Measurements from ENCODE around the gene CRADD. TPM values are rescaled to one million over a fixed set of nuclear protein-coding genes. Genes with fewer than 3 reads are reported as not detected.

CRADD gene
- total and polyA plus RNA-seq, 10 of the 15 experiments (the other 5 are each of a cell fraction or from before 2014, with no cell fraction given) = 7.6 to 15.5 (median 11.7) TPM

- Histone ChIP-seq H3K9me3 (replicated peaks; ENCODE audit: control insufficient read depth, insufficient read depth, low read length) (no peaks in the 10 kb centered on the region; the same call in 2 of the 3 replicates), H3K4me2 (ENCODE audit: control insufficient read depth, insufficient read depth) (no peak overlapping the region), H3K4me3 (no peak overlapping the region), H3K4me1 (ENCODE audit: control insufficient read depth, insufficient read depth, low read length) (no peaks in the 10 kb centered on the region), H4K20me1 (ENCODE audit: control insufficient read depth, insufficient read depth) (no peaks in the 10 kb centered on the region), H3K27me3 (replicated peaks in 1 of 2; ENCODE audit: control insufficient read depth in 2 of 2, insufficient read depth in 2 of 2, low read length in 1 of 2) (no peaks in the 10 kb centered on the region; a peak in 1 of 4 replicates), H2AFZ (ENCODE audit: control insufficient read depth, low read depth, low read length) (no peak overlapping the region), H3K79me2 (ENCODE audit: control insufficient read depth, insufficient read depth, low read length) (no peaks in the 10 kb centered on the region), H3K9ac (ENCODE audit: control insufficient read depth, insufficient read depth, low read length) (no peak overlapping the region), H3K27ac (ENCODE audit: control insufficient read depth, insufficient read depth) (no peak overlapping the region), H3K36me3 (ENCODE audit: control insufficient read depth in 2 of 2, insufficient read depth in 2 of 2, low read length in 1 of 2) (no peaks in the 10 kb centered on the region)
- no peak for FAIRE-seq
- ChIA-PET RAD21 (ENCODE audit: unreplicated experiment) (no interaction called here), SMC1A (ENCODE audit: uncharacterized antibody, unreplicated experiment) (interaction anchor here (0.6 to 1.4 kb wide), 3 partner anchors 13 to 156 kb away, joined by 3 read pairs; no protein-coding TSS in a partner anchor), CTCF (interaction anchor here (0.7 kb wide), 2 partner anchors 15 to 22 kb away, joined by 3 to 5 read pairs; no protein-coding TSS in a partner anchor), POLR2A (interaction anchor here (0.6 kb wide), 1 partner anchor 35 kb away, joined by 3 read pairs; no protein-coding TSS in a partner anchor)
- in situ Hi-C loops (cut with MboI) (no loop called here), intact Hi-C loops (cut with micrococcal nuclease; ENCODE audit: unreplicated experiment) (no loop called here)
- TF ChIP-seq TBL1XR1 (IDR thresholded peaks at IDR 0.05; ENCODE audit: low read depth, low read length) (no peak), CREB1 (IDR thresholded peaks at IDR 0.05; ENCODE audit: low read depth) (no peak), IKZF1 (conservative IDR thresholded peaks at IDR 0.05) (no peak), KDM1A (IDR thresholded peaks at IDR 0.05; ENCODE audit: borderline replicate concordance) (no peak), ETV6 (conservative IDR thresholded peaks at IDR 0.05 in 1 of 2, IDR thresholded peaks at IDR 0.05 in 1 of 2; ENCODE audit: borderline replicate concordance in 1 of 2, low read depth in 1 of 2) (no peak), IRF3 (IDR thresholded peaks at IDR 0.05) (no peak), ZNF622 (IDR thresholded peaks at IDR 0.05) (no peak), GABPA (IDR thresholded peaks at IDR 0.05; ENCODE audit: low read depth) (no peak)
- TF ChIP-seq, protein P1, sequence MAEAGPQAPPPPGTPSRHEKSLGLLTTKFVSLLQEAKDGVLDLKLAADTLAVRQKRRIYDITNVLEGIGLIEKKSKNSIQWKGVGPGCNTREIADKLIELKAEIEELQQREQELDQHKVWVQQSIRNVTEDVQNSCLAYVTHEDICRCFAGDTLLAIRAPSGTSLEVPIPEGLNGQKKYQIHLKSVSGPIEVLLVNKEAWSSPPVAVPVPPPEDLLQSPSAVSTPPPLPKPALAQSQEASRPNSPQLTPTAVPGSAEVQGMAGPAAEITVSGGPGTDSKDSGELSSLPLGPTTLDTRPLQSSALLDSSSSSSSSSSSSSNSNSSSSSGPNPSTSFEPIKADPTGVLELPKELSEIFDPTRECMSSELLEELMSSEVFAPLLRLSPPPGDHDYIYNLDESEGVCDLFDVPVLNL (IDR thresholded peaks at IDR 0.05; ENCODE audit: low read depth, low read length) = no peak
- TF ChIP-seq, protein P2, sequence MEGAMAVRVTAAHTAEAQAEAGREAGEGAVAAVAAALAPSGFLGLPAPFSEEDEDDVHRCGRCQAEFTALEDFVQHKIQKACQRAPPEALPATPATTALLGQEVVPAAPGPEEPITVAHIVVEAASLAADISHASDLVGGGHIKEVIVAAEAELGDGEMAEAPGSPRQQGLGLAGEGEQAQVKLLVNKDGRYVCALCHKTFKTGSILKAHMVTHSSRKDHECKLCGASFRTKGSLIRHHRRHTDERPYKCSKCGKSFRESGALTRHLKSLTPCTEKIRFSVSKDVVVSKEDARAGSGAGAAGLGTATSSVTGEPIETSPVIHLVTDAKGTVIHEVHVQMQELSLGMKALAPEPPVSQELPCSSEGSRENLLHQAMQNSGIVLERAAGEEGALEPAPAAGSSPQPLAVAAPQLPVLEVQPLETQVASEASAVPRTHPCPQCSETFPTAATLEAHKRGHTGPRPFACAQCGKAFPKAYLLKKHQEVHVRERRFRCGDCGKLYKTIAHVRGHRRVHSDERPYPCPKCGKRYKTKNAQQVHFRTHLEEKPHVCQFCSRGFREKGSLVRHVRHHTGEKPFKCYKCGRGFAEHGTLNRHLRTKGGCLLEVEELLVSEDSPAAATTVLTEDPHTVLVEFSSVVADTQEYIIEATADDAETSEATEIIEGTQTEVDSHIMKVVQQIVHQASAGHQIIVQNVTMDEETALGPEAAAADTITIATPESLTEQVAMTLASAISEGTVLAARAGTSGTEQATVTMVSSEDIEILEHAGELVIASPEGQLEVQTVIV (IDR thresholded peaks at IDR 0.05; ENCODE audit: borderline replicate concordance, partially characterized antibody) = no peak
- TF ChIP-seq, protein P3, sequence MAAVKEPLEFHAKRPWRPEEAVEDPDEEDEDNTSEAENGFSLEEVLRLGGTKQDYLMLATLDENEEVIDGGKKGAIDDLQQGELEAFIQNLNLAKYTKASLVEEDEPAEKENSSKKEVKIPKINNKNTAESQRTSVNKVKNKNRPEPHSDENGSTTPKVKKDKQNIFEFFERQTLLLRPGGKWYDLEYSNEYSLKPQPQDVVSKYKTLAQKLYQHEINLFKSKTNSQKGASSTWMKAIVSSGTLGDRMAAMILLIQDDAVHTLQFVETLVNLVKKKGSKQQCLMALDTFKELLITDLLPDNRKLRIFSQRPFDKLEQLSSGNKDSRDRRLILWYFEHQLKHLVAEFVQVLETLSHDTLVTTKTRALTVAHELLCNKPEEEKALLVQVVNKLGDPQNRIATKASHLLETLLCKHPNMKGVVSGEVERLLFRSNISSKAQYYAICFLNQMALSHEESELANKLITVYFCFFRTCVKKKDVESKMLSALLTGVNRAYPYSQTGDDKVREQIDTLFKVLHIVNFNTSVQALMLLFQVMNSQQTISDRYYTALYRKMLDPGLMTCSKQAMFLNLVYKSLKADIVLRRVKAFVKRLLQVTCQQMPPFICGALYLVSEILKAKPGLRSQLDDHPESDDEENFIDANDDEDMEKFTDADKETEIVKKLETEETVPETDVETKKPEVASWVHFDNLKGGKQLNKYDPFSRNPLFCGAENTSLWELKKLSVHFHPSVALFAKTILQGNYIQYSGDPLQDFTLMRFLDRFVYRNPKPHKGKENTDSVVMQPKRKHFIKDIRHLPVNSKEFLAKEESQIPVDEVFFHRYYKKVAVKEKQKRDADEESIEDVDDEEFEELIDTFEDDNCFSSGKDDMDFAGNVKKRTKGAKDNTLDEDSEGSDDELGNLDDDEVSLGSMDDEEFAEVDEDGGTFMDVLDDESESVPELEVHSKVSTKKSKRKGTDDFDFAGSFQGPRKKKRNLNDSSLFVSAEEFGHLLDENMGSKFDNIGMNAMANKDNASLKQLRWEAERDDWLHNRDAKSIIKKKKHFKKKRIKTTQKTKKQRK (IDR thresholded peaks at IDR 0.05; ENCODE audit: low read depth, low read length) = no peak
- ATAC-seq = no peak
- BruUV-seq (replicated peaks) = no TSS peak
- 33% methylated on average over 4 of the region's 4 CpGs for WGBS (ENCODE audit: insufficient coverage, insufficient replicate concordance, low lambda C conversion rate, missing lambda C conversion rate)
- no peak for DNase-seq (ENCODE audit: low read depth, low spot score)
Measured at GRCh38 chr12:93926237-93926636, 249.1 kb downstream of the CRADD start.

Measured in GM12878 (cell line).